ENCODE measurements around the gene COG7. TPM values are rescaled to one million over a fixed set of nuclear protein-coding genes. Genes with fewer than 3 reads are reported as not detected.

COG7 gene
- polyA plus RNA-seq, 1 of the 3 experiments (the other 2 are of a cell fraction), result 33.0 TPM

DNA sequence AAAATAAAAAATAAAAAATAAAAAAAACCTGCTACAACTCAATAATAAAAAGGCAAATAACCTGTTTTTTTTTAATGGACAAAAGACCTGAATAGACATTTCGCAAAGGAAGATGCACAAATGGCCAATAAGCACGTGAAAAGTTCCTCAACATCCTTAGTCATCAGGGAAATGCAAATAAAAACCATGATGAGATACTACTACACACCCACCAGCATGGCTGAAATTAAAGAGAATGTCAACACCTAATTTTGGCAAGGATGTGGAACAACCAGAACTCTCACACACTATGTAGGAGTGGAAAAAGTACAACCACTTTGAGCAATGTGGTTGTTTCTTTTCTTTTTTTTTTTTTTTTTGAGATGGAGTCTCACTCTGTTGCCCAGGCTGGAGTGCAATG is 24.6 kb downstream of the COG7 start:
- H3K4me3 ChIP-seq (ENCODE audit: low read depth in 2 of 2, low read length in 1 of 2), result no peak overlapping the region
- H3K79me2 ChIP-seq (ENCODE audit: insufficient read depth), result no peaks in the 10 kb centered on the region
- no peaks in the 10 kb centered on the region for H4K20me1 ChIP-seq (ENCODE audit: insufficient read depth)
- no peak overlapping the region for H3K27ac ChIP-seq (ENCODE audit: low read depth in 2 of 2, low read length in 1 of 2)
- no peak overlapping the region for H3K4me2 ChIP-seq
- H3K36me3 ChIP-seq (replicated peaks in 1 of 2; ENCODE audit: control insufficient read depth in 1 of 2, insufficient read depth in 2 of 2, low read length in 1 of 2), result peaks cover 11 to 24% of the 10 kb centered on the region in 2 experiments
- CTCF ChIA-PET, result no interaction called here
- no peak for DNase-seq
- H2AFZ ChIP-seq (ENCODE audit: low read depth), result no peak overlapping the region
- H3K9me2 ChIP-seq, result no peaks in the 10 kb centered on the region
- no peak overlapping the region for H3K9ac ChIP-seq
- H3K27me3 ChIP-seq (ENCODE audit: insufficient read depth), result no peaks in the 10 kb centered on the region
- TF ChIP-seq SMC3 (IDR thresholded peaks at IDR 0.05; ENCODE audit: low read depth, low read length) (no peak), EP300 (IDR thresholded peaks at IDR 0.05; ENCODE audit: borderline replicate concordance in 1 of 2, low read depth in 1 of 2, low read length in 1 of 2) (no peak), YY1 (IDR thresholded peaks at IDR 0.05; ENCODE audit: low read depth) (no peak), MXI1 (IDR thresholded peaks at IDR 0.05; ENCODE audit: low read depth, low read length) (no peak), GATA2 (CRISPR knock-in tag; IDR thresholded peaks at IDR 0.05) (no peak), RAD21 (IDR thresholded peaks at IDR 0.05; ENCODE audit: low read length) (no peak)
- TF ChIP-seq, protein P1, sequence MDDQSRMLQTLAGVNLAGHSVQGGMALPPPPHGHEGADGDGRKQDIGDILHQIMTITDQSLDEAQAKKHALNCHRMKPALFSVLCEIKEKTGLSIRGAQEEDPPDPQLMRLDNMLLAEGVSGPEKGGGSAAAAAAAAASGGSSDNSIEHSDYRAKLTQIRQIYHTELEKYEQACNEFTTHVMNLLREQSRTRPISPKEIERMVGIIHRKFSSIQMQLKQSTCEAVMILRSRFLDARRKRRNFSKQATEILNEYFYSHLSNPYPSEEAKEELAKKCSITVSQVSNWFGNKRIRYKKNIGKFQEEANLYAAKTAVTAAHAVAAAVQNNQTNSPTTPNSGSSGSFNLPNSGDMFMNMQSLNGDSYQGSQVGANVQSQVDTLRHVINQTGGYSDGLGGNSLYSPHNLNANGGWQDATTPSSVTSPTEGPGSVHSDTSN (IDR thresholded peaks at IDR 0.05), result no peak
- POLR2A ChIA-PET, result no interaction called here
- peaks cover 0 to 10% of the 10 kb centered on the region in 2 experiments; a peak in 2 of 4 replicates for H3K4me1 ChIP-seq (ENCODE audit: control insufficient read depth in 1 of 2, insufficient read depth in 2 of 2, low read depth in 1 of 2, low read length in 1 of 2)
- H3K9me3 ChIP-seq, result no peaks in the 10 kb centered on the region
- H3F3A ChIP-seq (replicated peaks; ENCODE audit: insufficient read depth), result peaks cover 15% of the 10 kb centered on the region
- 85% methylated on average over 2 of the region's 2 CpGs for WGBS (ENCODE audit: low lambda C conversion rate)

DNA sequence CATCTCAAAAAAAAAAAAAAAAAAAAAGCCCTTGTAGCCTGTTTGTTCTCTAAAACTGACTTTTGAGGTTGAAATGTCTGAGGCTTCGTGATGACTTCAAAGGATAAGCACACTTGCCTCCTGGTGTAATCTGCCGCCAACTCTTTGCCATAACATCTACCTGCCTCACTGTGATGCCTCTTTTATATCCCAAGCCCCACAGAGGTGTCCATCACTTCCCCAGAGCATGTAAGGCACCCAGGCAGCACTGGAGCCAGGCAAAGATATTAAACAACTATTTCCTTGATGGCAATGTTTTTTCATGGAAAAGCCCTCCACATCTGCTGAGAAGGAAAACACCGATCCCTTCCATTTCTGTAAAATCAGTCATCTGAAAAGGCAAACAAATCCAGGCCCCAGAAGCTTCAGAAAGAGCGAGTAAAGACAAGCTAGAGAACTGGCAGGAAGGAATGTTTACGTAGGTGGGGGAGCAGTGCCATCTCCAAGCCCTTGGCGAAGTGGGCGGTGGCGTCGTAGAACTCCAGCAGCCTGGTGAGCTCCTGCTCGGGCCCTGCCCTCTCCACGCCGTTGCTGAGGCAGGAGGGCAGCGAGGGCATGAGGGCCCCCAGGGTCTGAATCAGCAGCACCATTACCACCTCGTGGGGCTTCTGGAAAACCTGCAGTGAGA is 28.6 kb downstream of the COG7 start:
- H3K4me2 ChIP-seq, result no peak overlapping the region

More for the DNA sequence above, 28.6 kb downstream of the COG7 start:
- ChIA-PET POLR2A (no interaction called here), CTCF (interaction anchor here (1.1 to 3.6 kb wide), 5 partner anchors 10 to 16 kb away, joined by 3 to 24 read pairs (median 4); no protein-coding TSS in a partner anchor)
- peaks cover 0 to 10% of the 10 kb centered on the region in 2 experiments; a peak in 2 of 4 replicates for H3K4me1 ChIP-seq (ENCODE audit: control insufficient read depth in 1 of 2, insufficient read depth in 2 of 2, low read depth in 1 of 2, low read length in 1 of 2)
- no peaks in the 10 kb centered on the region for H3K27me3 ChIP-seq (ENCODE audit: insufficient read depth)
- no peak overlapping the region for H3K4me3 ChIP-seq (ENCODE audit: low read depth in 2 of 2, low read length in 1 of 2)
- 81% methylated on average over 13 of the region's 14 CpGs for WGBS (ENCODE audit: low lambda C conversion rate)
- H2AFZ ChIP-seq (ENCODE audit: low read depth), result no peak overlapping the region
- H3K9ac ChIP-seq, result no peak overlapping the region
- no peaks in the 10 kb centered on the region; the same call in 1 of the 2 replicates for H3K79me2 ChIP-seq (ENCODE audit: insufficient read depth)
- no peak for DNase-seq
- no peaks in the 10 kb centered on the region for H3K9me3 ChIP-seq
- peak overlapping the region in 1 of 2 experiments; percentile 66; a peak in 1 of 4 replicates for H3K27ac ChIP-seq (ENCODE audit: low read depth in 2 of 2, low read length in 1 of 2)
- H4K20me1 ChIP-seq (ENCODE audit: insufficient read depth), result no peaks in the 10 kb centered on the region
- peaks cover 0 to under 1% of the 10 kb centered on the region in 2 experiments for H3K36me3 ChIP-seq (replicated peaks in 1 of 2; ENCODE audit: control insufficient read depth in 1 of 2, insufficient read depth in 2 of 2, low read length in 1 of 2)
- no peak for TF ChIP-seq TAF1 (IDR thresholded peaks at IDR 0.05; ENCODE audit: borderline replicate concordance, low read depth, low read length)
- no peak for TF ChIP-seq POLR2AphosphoS5 (IDR thresholded peaks at IDR 0.05; ENCODE audit: low read depth, low read length)
- TF ChIP-seq EP300 (IDR thresholded peaks at IDR 0.05; ENCODE audit: borderline replicate concordance in 1 of 2, low read depth in 1 of 2, low read length in 1 of 2), result no peak
- H3K9me2 ChIP-seq, result no peaks in the 10 kb centered on the region
- peaks cover 19% of the 10 kb centered on the region for H3F3A ChIP-seq (replicated peaks; ENCODE audit: insufficient read depth)
